CD4-positive, alpha-beta memory T cell (primary cell): Measurements from ENCODE around the gene LMNA. TPM values are rescaled to one million over a fixed set of nuclear protein-coding genes. Genes with fewer than 3 reads are reported as not detected.
A peak's percentile ranks its signal among the peaks of the same experiment; 100 is the strongest.

Source experiments
- CTCF ChIA-PET: fragments of 350-600 bp; sonication (Branson Sonifier 250); formaldehyde crosslinking; loops from one replicate; lab custom pipeline; 2021; ENCODE audit warnings: inconsistent platforms; ENCODE audit not compliant: partially characterized antibody; lab: Charles Lee
- POLR2A ChIA-PET: fragments of 350-600 bp; sonication (Branson Sonifier 250); formaldehyde crosslinking; loops from one replicate; lab custom pipeline; 2021; ENCODE audit not compliant: partially characterized antibody; lab: Charles Lee
- DNase-seq, 5 donors: peaks; one replicate each; pipeline versions ENCODE4 v3.0.0 to v3.0.0-alpha.2; 2020 to 2022; ENCODE audit warnings: mixed read lengths in 1 of 5
- H3K27ac ChIP-seq: one replicate; pipeline ENCODE4 v1.7.0; 2013; ENCODE audit warnings: low read depth, low read length
- H3K27me3 ChIP-seq: 2 replicates; pipeline ENCODE4 v1.7.0; 2013; ENCODE audit warnings: mild to moderate bottlenecking, low read length, moderate library complexity; ENCODE audit not compliant: insufficient read depth
- H3K36me3 ChIP-seq: 2 replicates; pipeline ENCODE4 v1.7.0; 2013; ENCODE audit warnings: mild to moderate bottlenecking, low read length, moderate library complexity; ENCODE audit not compliant: insufficient read depth
- H3K4me1 ChIP-seq: 2 replicates; pipeline ENCODE4 v1.7.0; 2013; ENCODE audit warnings: mild to moderate bottlenecking, low read length, moderate library complexity; ENCODE audit not compliant: insufficient read depth
- H3K4me3 ChIP-seq, 2 donors: one replicate each; pipeline ENCODE4 v1.7.0; 2013; ENCODE audit warnings: low read length in 2 of 2, mild to moderate bottlenecking in 1 of 2
- H3K9me3 ChIP-seq, 2 donors: one replicate each; pipeline ENCODE4 v1.7.0; 2013; ENCODE audit warnings: low read length in 2 of 2, control low read depth in 1 of 2; ENCODE audit not compliant: control insufficient read depth in 1 of 2
- H3K27ac Mint-ChIP-seq, 7 donors: one replicate each; pipeline ENCODE4 v1.8.0; 2020 to 2021; ENCODE audit warnings: mixed read lengths in 7 of 7, mild to moderate bottlenecking in 6 of 7, inconsistent platforms in 3 of 7, moderate library complexity in 3 of 7
- H3K27me3 Mint-ChIP-seq, 2 donors: one replicate each; pipeline ENCODE4 v1.8.0; 2020 to 2021; ENCODE audit warnings: mixed read lengths in 2 of 2
- H3K36me3 Mint-ChIP-seq, 2 donors: one replicate each; pipeline ENCODE4 v1.8.0; 2020 to 2021; ENCODE audit warnings: mixed read lengths in 2 of 2, inconsistent platforms in 1 of 2, mild to moderate bottlenecking in 1 of 2
- H3K4me1 Mint-ChIP-seq, 4 donors: one replicate each; pipeline ENCODE4 v1.8.0; 2020 to 2021; ENCODE audit warnings: mixed read lengths in 4 of 4, mild to moderate bottlenecking in 1 of 4
- H3K4me3 Mint-ChIP-seq, 8 donors: one replicate each; pipeline ENCODE4 v1.8.0; 2020 to 2021; ENCODE audit warnings: mixed read lengths in 8 of 8, mild to moderate bottlenecking in 7 of 8, moderate library complexity in 6 of 8, inconsistent platforms in 3 of 8
- H3K9me3 Mint-ChIP-seq, 8 donors: one replicate each; pipeline ENCODE4 v1.8.0; 2020 to 2021; ENCODE audit warnings: mixed read lengths in 8 of 8, mild to moderate bottlenecking in 5 of 8, inconsistent platforms in 3 of 8, moderate library complexity in 1 of 8
- intact Hi-C: fragments of 100-400 bp; cut with micrococcal nuclease; formaldehyde crosslinking; loops from one replicate; pipeline ENCODE4 v1.15.1; 2023
- polyA plus RNA-seq, 2 donors: library from polyadenylated mRNA; unstranded; fragments of 300-500 nt; fragmentation: Illumina TruSeq; gene quantifications; one replicate each; pipeline ENCODE4 v1.2.3, GENCODE V29; 2021
- total RNA-seq, 2 experiments: library from RNA; stranded (reverse); gene quantifications; one replicate each; pipeline ENCODE4 v1.2.3, GENCODE V29; 2021

The LMNA gene
- total and polyA plus RNA-seq, 4 experiments from 2014 or later, result 19.1 to 47.1 (median 31.7) TPM

- Histone ChIP-seq H3K36me3 (no peaks in the 10 kb centered on the region), H3K4me1 (peaks cover 8% of the 10 kb centered on the region), H3K4me3 (no peak overlapping the region), H3K9me3 (no peaks in the 10 kb centered on the region), H3K27me3 (no peaks in the 10 kb centered on the region), H3K27ac (no peak overlapping the region)
- Mint-ChIP-seq H3K27ac (peak overlapping the region in 5 of 7 donors; percentile 38 to 72 (median 57)), H3K9me3 (peaks cover 0 to 2% (median 0%) of the 10 kb centered on the region in 8 donors), H3K4me1 (peaks cover 4 to 48% (median 14%) of the 10 kb centered on the region in 4 donors), H3K27me3 (no peaks in the 10 kb centered on the region), H3K36me3 (no peaks in the 10 kb centered on the region), H3K4me3 (peak overlapping the region in 2 of 8 donors; percentile 6 to 29)
- ChIA-PET CTCF (interaction anchor here (1.4 to 2.3 kb wide), 2 partner anchors 10 to 69 kb away, joined by 5 to 7 read pairs; no protein-coding TSS in a partner anchor), POLR2A (no interaction called here)
- intact Hi-C loops, result loop anchor here (1.0 kb wide), 1 partner anchor 22 kb away; no protein-coding TSS in a partner anchor
- DNase-seq, result peak in 1 of 5 donors; percentile 41
These were observed 41.4 kb downstream of the LMNA start for GRCh38 chr1:156155756-156156510.

- Mint-ChIP-seq H3K36me3 (no peaks in the 10 kb centered on the region), H3K4me1 (peaks cover 5 to 59% (median 17%) of the 10 kb centered on the region in 4 donors), H3K4me3 (peak overlapping the region in 1 of 8 donors; percentile 70), H3K27ac (peak overlapping the region in 2 of 7 donors; percentile 38 to 44), H3K9me3 (peaks cover 0 to under 1% (median 0%) of the 10 kb centered on the region in 8 donors), H3K27me3 (no peaks in the 10 kb centered on the region)
- Histone ChIP-seq H3K27ac (no peak overlapping the region), H3K9me3 (no peaks in the 10 kb centered on the region), H3K4me3 (no peak overlapping the region), H3K27me3 (no peaks in the 10 kb centered on the region), H3K4me1 (peaks cover 13% of the 10 kb centered on the region), H3K36me3 (no peaks in the 10 kb centered on the region)
- DNase-seq, result no peak
- POLR2A ChIA-PET, result no interaction called here
- intact Hi-C loops, result no loop called here
- CTCF ChIA-PET, result interaction anchor here (1.1 kb wide), 1 partner anchor 67 kb away, joined by 4 read pairs; no protein-coding TSS in a partner anchor
These were observed 43.0 kb downstream of the LMNA start for GRCh38 chr1:156157506-156157905.

DNA sequence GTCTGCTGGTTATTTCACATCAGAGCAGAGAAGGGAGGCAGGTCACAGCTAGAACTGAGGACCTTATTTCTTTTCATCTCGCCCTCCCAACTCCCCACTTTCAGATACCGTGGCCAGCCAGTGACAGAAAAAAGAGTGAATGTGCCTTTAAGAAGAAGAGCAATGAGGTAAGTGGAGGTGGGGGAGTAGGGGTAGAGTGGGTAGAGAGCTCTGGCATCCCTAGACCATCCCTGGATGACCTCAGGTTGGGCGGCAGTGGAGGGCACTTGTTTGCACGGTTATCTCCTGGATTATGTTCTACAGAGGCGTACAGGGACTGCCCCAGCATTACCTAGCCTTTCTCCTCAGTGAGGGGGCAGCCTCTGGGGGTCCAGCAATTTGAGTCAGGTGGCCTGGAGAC is 43.5 kb downstream of the LMNA start:
- CTCF ChIA-PET, result interaction anchor here (1.1 kb wide), 1 partner anchor 67 kb away, joined by 4 read pairs; no protein-coding TSS in a partner anchor
- Histone ChIP-seq H3K36me3 (no peaks in the 10 kb centered on the region), H3K4me3 (no peak overlapping the region), H3K9me3 (no peaks in the 10 kb centered on the region), H3K27ac (no peak overlapping the region), H3K27me3 (no peaks in the 10 kb centered on the region), H3K4me1 (peaks cover 13% of the 10 kb centered on the region)
- DNase-seq, result no peak
- Mint-ChIP-seq H3K27me3 (no peaks in the 10 kb centered on the region), H3K9me3 (no peaks in the 10 kb centered on the region), H3K4me3 (peak overlapping the region in 1 of 8 donors; percentile 70), H3K4me1 (peaks cover 4 to 59% (median 17%) of the 10 kb centered on the region in 4 donors), H3K36me3 (no peaks in the 10 kb centered on the region), H3K27ac (peak overlapping the region in 1 of 7 donors; percentile 38)
- intact Hi-C loops, result no loop called here
- POLR2A ChIA-PET, result interaction anchor here (1.1 kb wide), 1 partner anchor 66 kb away, joined by 3 read pairs; no protein-coding TSS in a partner anchor

- Mint-ChIP-seq H3K27me3 (no peaks in the 10 kb centered on the region), H3K4me3 (peak overlapping the region; percentile 67 to 83 (median 78)), H3K36me3 (no peaks in the 10 kb centered on the region), H3K27ac (peak overlapping the region in 3 of 7 donors; percentile 29 to 88 (median 70)), H3K4me1 (peaks cover 4 to 53% (median 17%) of the 10 kb centered on the region in 4 donors), H3K9me3 (no peaks in the 10 kb centered on the region)
- DNase-seq, result no peak
- intact Hi-C loops, result no loop called here
- Histone ChIP-seq H3K36me3 (no peaks in the 10 kb centered on the region), H3K4me1 (peaks cover 13% of the 10 kb centered on the region), H3K4me3 (peak overlapping the region in 1 of 2 donors; percentile 58), H3K27ac (no peak overlapping the region), H3K27me3 (no peaks in the 10 kb centered on the region), H3K9me3 (no peaks in the 10 kb centered on the region)
- CTCF ChIA-PET, result no interaction called here
- POLR2A ChIA-PET, result interaction anchor here (2.2 kb wide), 1 partner anchor 53 kb away, joined by 6 read pairs; the partner anchor contains the start of gene PMF1
These were observed 45.7 kb downstream of the LMNA start for GRCh38 chr1:156160000-156160742.

DNA sequence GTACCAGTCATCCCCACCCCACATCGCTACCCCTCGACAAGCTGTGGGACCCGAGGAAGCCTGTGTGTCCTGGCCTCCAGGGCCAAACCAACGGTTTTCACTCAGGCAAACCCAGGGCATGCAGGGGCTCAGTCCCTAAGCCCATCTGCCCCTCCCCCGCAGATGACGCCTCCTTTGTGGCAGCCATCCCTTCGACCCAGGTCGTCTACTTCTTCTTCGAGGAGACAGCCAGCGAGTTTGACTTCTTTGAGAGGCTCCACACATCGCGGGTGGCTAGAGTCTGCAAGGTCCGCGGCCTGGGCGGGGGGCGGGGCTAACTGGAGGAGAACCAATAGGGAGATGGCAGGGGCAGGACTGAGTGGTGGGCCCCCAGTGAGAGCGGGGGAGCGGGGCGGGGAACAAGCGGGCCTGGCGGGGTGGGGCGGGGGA is 46.2 kb downstream of the LMNA start:
- H3K4me1 Mint-ChIP-seq, result peaks cover 6 to 52% (median 17%) of the 10 kb centered on the region in 4 donors
- intact Hi-C loops, result no loop called here
- no peak overlapping the region for H3K27ac ChIP-seq
- peak overlapping the region in 6 of 7 donors; percentile 15 to 88 (median 54) for H3K27ac Mint-ChIP-seq
- H3K9me3 ChIP-seq, result no peaks in the 10 kb centered on the region
- H3K4me3 Mint-ChIP-seq, result peak overlapping the region; percentile 67 to 83 (median 78)
- no peaks in the 10 kb centered on the region for H3K36me3 ChIP-seq
- no peaks in the 10 kb centered on the region for H3K9me3 Mint-ChIP-seq
- H3K27me3 ChIP-seq, result no peaks in the 10 kb centered on the region
- H3K27me3 Mint-ChIP-seq, result no peaks in the 10 kb centered on the region
- H3K36me3 Mint-ChIP-seq, result no peaks in the 10 kb centered on the region
- peak overlapping the region in 1 of 2 donors; percentile 58 for H3K4me3 ChIP-seq
- DNase-seq, result peak in 4 of 5 donors; percentile 37 to 72 (median 40)
- CTCF ChIA-PET, result interaction anchor here (1.3 kb wide), 1 partner anchor 64 kb away, joined by 4 read pairs; no protein-coding TSS in a partner anchor
- POLR2A ChIA-PET, result interaction anchor here (2.2 kb wide), 1 partner anchor 52 kb away, joined by 6 read pairs; the partner anchor contains the start of gene PMF1
- peaks cover 13% of the 10 kb centered on the region for H3K4me1 ChIP-seq

GRCh38 chr1:156162430-156163037 is 48.0 kb downstream of the LMNA start:
- DNase-seq, result no peak
- POLR2A ChIA-PET, result no interaction called here

More at GRCh38 chr1:156162430-156163037, 48.0 kb downstream of the LMNA start:
- Mint-ChIP-seq H3K4me1 (peaks cover 6 to 38% (median 15%) of the 10 kb centered on the region in 4 donors), H3K36me3 (no peaks in the 10 kb centered on the region), H3K9me3 (no peaks in the 10 kb centered on the region), H3K27me3 (no peaks in the 10 kb centered on the region), H3K4me3 (peak overlapping the region in 4 of 8 donors; percentile 16 to 68 (median 40)), H3K27ac (peak overlapping the region in 1 of 7 donors; percentile 52)
- H3K4me1 ChIP-seq, result peaks cover 13% of the 10 kb centered on the region
- no peaks in the 10 kb centered on the region for H3K27me3 ChIP-seq
- H3K27ac ChIP-seq, result no peak overlapping the region
- no peak overlapping the region for H3K4me3 ChIP-seq
- H3K9me3 ChIP-seq, result no peaks in the 10 kb centered on the region
- no peaks in the 10 kb centered on the region for H3K36me3 ChIP-seq
- CTCF ChIA-PET, result no interaction called here
- intact Hi-C loops, result no loop called here
